Endothelial cell (in vitro differentiated cells): ENCODE data around the gene CD209. TPM values are rescaled to one million over a fixed set of nuclear protein-coding genes. Genes with fewer than 3 reads are reported as not detected.

ENCODE experiments used
- DNase-seq: peaks from one replicate; pipeline ENCODE4 v3.0.0; 2021; ENCODE audit warnings: low spot score
- H3K27ac Mint-ChIP-seq: one replicate; pipeline ENCODE4 v1.8.0; 2021; ENCODE audit warnings: mixed read lengths, inconsistent platforms; ENCODE audit not compliant: unreplicated experiment
- H3K27me3 Mint-ChIP-seq: one replicate; pipeline ENCODE4 v1.8.0; 2021; ENCODE audit warnings: mild to moderate bottlenecking, moderate library complexity, mixed read lengths, inconsistent platforms; ENCODE audit not compliant: unreplicated experiment
- H3K36me3 Mint-ChIP-seq: one replicate; pipeline ENCODE4 v1.8.0; 2021; ENCODE audit warnings: mild to moderate bottlenecking, low read depth, mixed read lengths, inconsistent platforms; ENCODE audit not compliant: unreplicated experiment
- H3K4me1 Mint-ChIP-seq: one replicate; pipeline ENCODE4 v1.8.0; 2021; ENCODE audit warnings: mild to moderate bottlenecking, mixed read lengths, inconsistent platforms; ENCODE audit not compliant: unreplicated experiment
- H3K4me3 Mint-ChIP-seq: one replicate; pipeline ENCODE4 v1.8.0; 2021; ENCODE audit warnings: mild to moderate bottlenecking, mixed read lengths, inconsistent platforms; ENCODE audit not compliant: unreplicated experiment
- H3K9me3 Mint-ChIP-seq: one replicate; pipeline ENCODE4 v1.8.0; 2021; ENCODE audit warnings: mixed read lengths, inconsistent platforms; ENCODE audit not compliant: unreplicated experiment
- CTCF ChIP-seq: fragments of 200-600 bp; sonication (generic); IDR thresholded peaks from one replicate; pipeline ENCODE4 v1.5.0; 2021; ENCODE audit warnings: antibody characterized with exemption; ENCODE audit not compliant: unreplicated experiment
- total RNA-seq: library from RNA; stranded (reverse); fragmentation: NEBNext Ultra II Directional; extraction: Animal tissue kit (Norgen Biotek cat#: 25700); gene quantifications from one replicate; pipeline ENCODE4 v1.2.1, GENCODE V29; 2021; ENCODE audit not compliant: unreplicated experiment

The CD209 gene
- total RNA-seq, 1 donor from 2014 or later = not detected

GRCh38 chr19:7743425-7743841 lies 3.9 kb downstream of the CD209 start:
- no peak for TF ChIP-seq CTCF
- no peaks in the 10 kb centered on the region for H3K4me1 Mint-ChIP-seq
- no peak overlapping the region for H3K27ac Mint-ChIP-seq
- no peak for DNase-seq
- H3K27me3 Mint-ChIP-seq = peaks cover 2% of the 10 kb centered on the region
- H3K4me3 Mint-ChIP-seq = no peak overlapping the region
- peaks cover 4% of the 10 kb centered on the region for H3K36me3 Mint-ChIP-seq
- no peaks in the 10 kb centered on the region for H3K9me3 Mint-ChIP-seq

GRCh38 chr19:7742991-7743390 lies 4.3 kb downstream of the CD209 start:
- no peak overlapping the region for H3K27ac Mint-ChIP-seq
- no peaks in the 10 kb centered on the region for H3K4me1 Mint-ChIP-seq
- peaks cover 3% of the 10 kb centered on the region for H3K27me3 Mint-ChIP-seq
- H3K9me3 Mint-ChIP-seq = no peaks in the 10 kb centered on the region
- no peak for TF ChIP-seq CTCF
- peaks cover 3% of the 10 kb centered on the region for H3K36me3 Mint-ChIP-seq
- no peak overlapping the region for H3K4me3 Mint-ChIP-seq
- DNase-seq = no peak

GRCh38 chr19:7742575-7742974 lies 4.8 kb downstream of the CD209 start:
- Mint-ChIP-seq H3K9me3 (no peaks in the 10 kb centered on the region), H3K27me3 (peaks cover 4% of the 10 kb centered on the region), H3K4me3 (no peak overlapping the region), H3K4me1 (no peaks in the 10 kb centered on the region), H3K27ac (no peak overlapping the region), H3K36me3 (no peaks in the 10 kb centered on the region)
- no peak for DNase-seq
- no peak for TF ChIP-seq CTCF

GRCh38 chr19:7740682-7741054 lies 6.7 kb downstream of the CD209 start:
- no peak for TF ChIP-seq CTCF
- Mint-ChIP-seq H3K27me3 (peaks cover 5% of the 10 kb centered on the region), H3K4me1 (no peaks in the 10 kb centered on the region), H3K36me3 (no peaks in the 10 kb centered on the region), H3K9me3 (no peaks in the 10 kb centered on the region), H3K27ac (no peak overlapping the region), H3K4me3 (no peak overlapping the region)
- DNase-seq = no peak

GRCh38 chr19:7739801-7740681 lies 7.3 kb downstream of the CD209 start:
- no peaks in the 10 kb centered on the region for H3K9me3 Mint-ChIP-seq
- H3K36me3 Mint-ChIP-seq = no peaks in the 10 kb centered on the region
- DNase-seq = no peak
- no peak overlapping the region for H3K4me3 Mint-ChIP-seq
- H3K27me3 Mint-ChIP-seq = peaks cover 5% of the 10 kb centered on the region
- no peak overlapping the region for H3K27ac Mint-ChIP-seq
- no peaks in the 10 kb centered on the region for H3K4me1 Mint-ChIP-seq
- TF ChIP-seq CTCF = no peak
